Measurements from ENCODE around the gene PDE1C.

The PDE1C gene

DNA sequence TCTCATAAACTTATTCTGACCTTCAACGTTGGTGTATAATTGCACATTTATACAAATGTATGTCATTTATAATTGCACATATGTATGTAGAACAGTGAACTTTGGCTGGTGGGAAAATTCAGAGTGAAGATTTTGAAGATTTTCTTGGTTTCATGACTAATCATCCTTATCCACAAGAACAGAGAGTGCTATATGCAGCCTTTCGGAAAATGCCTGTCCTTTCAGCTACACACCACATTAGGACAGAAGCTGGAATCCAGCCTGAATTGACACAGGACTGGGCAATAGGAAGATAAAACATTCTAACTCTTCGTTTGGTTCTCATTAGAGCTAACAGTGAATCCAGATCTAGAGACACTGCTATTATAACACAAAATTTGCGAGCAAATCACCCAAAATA, 166.2 kb downstream of the PDE1C start:
- H3K27me3 ChIP-seq (replicated peaks in 2 of 5; ENCODE audit: control insufficient read depth in 4 of 5, insufficient read depth in 5 of 5, low read length in 4 of 5) = no peaks in the 10 kb centered on the region
- H3K4me1 ChIP-seq (ENCODE audit: control extremely low read depth in 1 of 4, control insufficient read depth in 4 of 4, insufficient read depth in 4 of 4, low read length in 3 of 4) = no peaks in the 10 kb centered on the region
- no peaks in the 10 kb centered on the region for H3K36me3 ChIP-seq (ENCODE audit: control insufficient read depth in 4 of 4, insufficient read depth in 4 of 4, low read length in 3 of 4)
- no peak overlapping the region for H3K4me3 ChIP-seq (ENCODE audit: control insufficient read depth in 1 of 7, extremely low read depth in 1 of 7, insufficient read depth in 4 of 7, low read depth in 2 of 7, low read length in 6 of 7)
- no peaks in the 10 kb centered on the region for H3K9me3 ChIP-seq (ENCODE audit: control extremely low read depth in 1 of 5, control insufficient read depth in 4 of 5, insufficient read depth in 2 of 5, low read depth in 1 of 5, low read length in 4 of 5)
- 100% methylated on average over 1 of the region's 4 CpGs for WGBS (ENCODE audit: insufficient coverage)
- CTCF ChIA-PET = no interaction called here
- POLR2A ChIA-PET = no interaction called here
- no peak for DNase-seq
- H3K27ac ChIP-seq (ENCODE audit: insufficient read depth in 1 of 2, low read depth in 1 of 2, low read length in 2 of 2, poor library complexity in 1 of 2, severe bottlenecking in 2 of 2) = no peak overlapping the region

DNA sequence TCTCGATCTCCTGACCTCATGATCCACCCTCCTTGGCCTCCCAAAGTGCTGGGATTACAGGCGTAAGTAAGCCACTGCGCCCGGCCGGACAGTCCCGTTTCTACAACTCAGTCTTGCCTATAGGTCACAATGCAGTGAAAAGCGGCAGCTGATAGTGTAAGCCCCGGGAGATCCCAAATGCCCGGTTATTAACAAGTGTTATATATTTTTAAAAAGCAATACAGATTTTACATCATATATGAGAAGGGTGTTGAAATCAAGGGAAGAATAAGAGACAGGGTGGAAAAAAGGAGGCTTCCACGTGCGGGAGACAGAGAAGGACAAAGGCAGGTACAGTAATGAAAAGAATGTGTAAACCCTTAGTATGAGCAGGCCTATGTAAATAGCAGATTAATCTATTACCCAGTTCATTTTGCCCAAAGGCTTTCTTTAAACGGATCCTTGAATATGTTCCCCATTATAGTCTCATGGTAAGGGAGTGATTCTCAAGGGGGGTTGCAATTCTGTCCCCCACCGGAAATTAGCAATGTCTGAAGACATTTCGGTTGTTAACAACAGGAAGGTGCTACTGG, 170.8 kb downstream of the PDE1C start:
- no peak overlapping the region for H3K27ac ChIP-seq (ENCODE audit: insufficient read depth in 1 of 2, low read depth in 1 of 2, low read length in 2 of 2, poor library complexity in 1 of 2, severe bottlenecking in 2 of 2)

DNA sequence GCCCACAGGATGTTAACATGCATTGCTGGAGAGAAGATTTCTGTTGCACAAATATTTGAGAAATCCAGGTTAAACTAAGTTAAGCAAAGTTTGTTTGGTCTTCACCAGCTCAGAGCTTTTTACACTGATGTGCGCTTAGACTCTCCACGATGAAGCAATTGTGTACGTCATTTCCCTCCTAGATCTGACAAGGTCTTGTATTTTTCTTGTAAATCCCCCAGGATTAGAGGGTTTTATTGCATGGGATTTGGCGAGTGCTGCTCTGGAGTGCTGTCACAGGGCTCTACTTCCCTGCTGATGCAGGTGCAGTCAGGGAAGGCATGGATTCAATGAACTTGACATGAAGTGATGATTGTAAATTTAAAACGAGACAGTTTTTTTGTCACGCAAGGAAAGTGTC, 173.3 kb downstream of the PDE1C start:
- Histone ChIP-seq H3K4me3 (ENCODE audit: control insufficient read depth in 1 of 7, extremely low read depth in 1 of 7, insufficient read depth in 4 of 7, low read depth in 2 of 7, low read length in 6 of 7) (no peak overlapping the region), H3K9me3 (ENCODE audit: control extremely low read depth in 1 of 5, control insufficient read depth in 4 of 5, insufficient read depth in 2 of 5, low read depth in 1 of 5, low read length in 4 of 5) (no peaks in the 10 kb centered on the region), H3K27me3 (replicated peaks in 2 of 5; ENCODE audit: control insufficient read depth in 4 of 5, insufficient read depth in 5 of 5, low read length in 4 of 5) (no peaks in the 10 kb centered on the region), H3K27ac (ENCODE audit: insufficient read depth in 1 of 2, low read depth in 1 of 2, low read length in 2 of 2, poor library complexity in 1 of 2, severe bottlenecking in 2 of 2) (no peak overlapping the region), H3K36me3 (ENCODE audit: control insufficient read depth in 4 of 4, insufficient read depth in 4 of 4, low read length in 3 of 4) (no peaks in the 10 kb centered on the region), H3K4me1 (ENCODE audit: control extremely low read depth in 1 of 4, control insufficient read depth in 4 of 4, insufficient read depth in 4 of 4, low read length in 3 of 4) (no peaks in the 10 kb centered on the region)
- POLR2A ChIA-PET = no interaction called here
- 98% methylated on average over 6 of the region's 6 CpGs for WGBS (ENCODE audit: insufficient coverage)
- DNase-seq = no peak
- CTCF ChIA-PET = no interaction called here

More for the DNA sequence above, 170.8 kb downstream of the PDE1C start:
- H3K4me1 ChIP-seq (ENCODE audit: control extremely low read depth in 1 of 4, control insufficient read depth in 4 of 4, insufficient read depth in 4 of 4, low read length in 3 of 4) = no peaks in the 10 kb centered on the region
- no peaks in the 10 kb centered on the region for H3K9me3 ChIP-seq (ENCODE audit: control extremely low read depth in 1 of 5, control insufficient read depth in 4 of 5, insufficient read depth in 2 of 5, low read depth in 1 of 5, low read length in 4 of 5)
- no peaks in the 10 kb centered on the region for H3K27me3 ChIP-seq (replicated peaks in 2 of 5; ENCODE audit: control insufficient read depth in 4 of 5, insufficient read depth in 5 of 5, low read length in 4 of 5)
- DNase-seq = no peak
- ChIA-PET CTCF (no interaction called here), POLR2A (no interaction called here)
- 100% methylated on average over 2 of the region's 14 CpGs for WGBS (ENCODE audit: insufficient coverage)
- H3K36me3 ChIP-seq (ENCODE audit: control insufficient read depth in 4 of 4, insufficient read depth in 4 of 4, low read length in 3 of 4) = no peaks in the 10 kb centered on the region
- H3K4me3 ChIP-seq (ENCODE audit: control insufficient read depth in 1 of 7, extremely low read depth in 1 of 7, insufficient read depth in 4 of 7, low read depth in 2 of 7, low read length in 6 of 7) = no peak overlapping the region

DNA sequence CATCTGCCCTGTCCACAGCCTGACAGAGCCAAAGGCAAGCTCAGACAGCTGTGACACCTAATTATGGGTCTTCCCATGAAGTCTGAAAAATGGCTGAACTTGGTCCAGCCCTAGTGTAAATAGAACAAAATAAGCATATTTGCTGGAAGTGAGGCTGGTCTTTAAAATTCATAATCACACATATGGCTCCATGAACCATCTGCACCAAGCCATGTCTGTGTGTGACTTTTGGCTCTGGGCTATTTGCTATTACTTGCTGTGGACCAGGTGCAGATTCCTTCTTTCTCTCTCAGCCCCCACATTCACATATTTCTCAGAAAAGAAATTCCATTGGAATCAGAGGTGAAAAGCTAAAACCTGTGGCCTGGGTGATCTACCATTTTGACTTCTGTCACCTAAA, 175.9 kb downstream of the PDE1C start:
- ChIA-PET POLR2A (no interaction called here), CTCF (no interaction called here)
- Histone ChIP-seq H3K36me3 (ENCODE audit: control insufficient read depth in 4 of 4, insufficient read depth in 4 of 4, low read length in 3 of 4) (no peaks in the 10 kb centered on the region), H3K9me3 (ENCODE audit: control extremely low read depth in 1 of 5, control insufficient read depth in 4 of 5, insufficient read depth in 2 of 5, low read depth in 1 of 5, low read length in 4 of 5) (no peaks in the 10 kb centered on the region), H3K4me3 (ENCODE audit: control insufficient read depth in 1 of 7, extremely low read depth in 1 of 7, insufficient read depth in 4 of 7, low read depth in 2 of 7, low read length in 6 of 7) (no peak overlapping the region), H3K27ac (ENCODE audit: insufficient read depth in 1 of 2, low read depth in 1 of 2, low read length in 2 of 2, poor library complexity in 1 of 2, severe bottlenecking in 2 of 2) (no peak overlapping the region), H3K27me3 (replicated peaks in 2 of 5; ENCODE audit: control insufficient read depth in 4 of 5, insufficient read depth in 5 of 5, low read length in 4 of 5) (no peaks in the 10 kb centered on the region), H3K4me1 (ENCODE audit: control extremely low read depth in 1 of 4, control insufficient read depth in 4 of 4, insufficient read depth in 4 of 4, low read length in 3 of 4) (peaks cover 0 to 7% (median 2%) of the 10 kb centered on the region in 4 experiments)
- DNase-seq = no peak

DNA sequence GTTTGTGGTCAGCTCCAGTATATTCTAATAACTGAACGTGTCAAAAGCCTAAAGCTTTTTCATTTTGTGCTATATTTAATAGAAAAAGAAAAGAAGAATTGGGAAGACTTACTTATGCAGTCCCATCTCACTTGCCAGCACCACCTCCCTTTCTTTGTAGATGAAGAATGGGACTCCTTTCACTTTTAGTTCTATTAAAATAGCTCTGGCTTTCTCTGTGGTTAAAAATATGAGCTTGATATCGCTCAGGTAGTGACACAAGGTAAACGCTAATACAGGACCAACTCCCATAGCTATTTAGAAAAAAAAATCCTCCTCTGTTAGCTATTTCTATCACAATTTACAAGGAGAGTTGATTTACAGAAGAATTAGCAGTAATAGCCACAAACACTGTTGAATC, 176.8 kb downstream of the PDE1C start:
- H3K36me3 ChIP-seq (ENCODE audit: control insufficient read depth in 4 of 4, insufficient read depth in 4 of 4, low read length in 3 of 4) = no peaks in the 10 kb centered on the region
- ChIA-PET POLR2A (no interaction called here), CTCF (no interaction called here)
- H3K27me3 ChIP-seq (replicated peaks in 2 of 5; ENCODE audit: control insufficient read depth in 4 of 5, insufficient read depth in 5 of 5, low read length in 4 of 5) = no peaks in the 10 kb centered on the region
- no peaks in the 10 kb centered on the region for H3K9me3 ChIP-seq (ENCODE audit: control extremely low read depth in 1 of 5, control insufficient read depth in 4 of 5, insufficient read depth in 2 of 5, low read depth in 1 of 5, low read length in 4 of 5)
- no peak overlapping the region for H3K4me3 ChIP-seq (ENCODE audit: control insufficient read depth in 1 of 7, extremely low read depth in 1 of 7, insufficient read depth in 4 of 7, low read depth in 2 of 7, low read length in 6 of 7)
- no peak overlapping the region for H3K27ac ChIP-seq (ENCODE audit: insufficient read depth in 1 of 2, low read depth in 1 of 2, low read length in 2 of 2, poor library complexity in 1 of 2, severe bottlenecking in 2 of 2)
- whole genome bisulfite sequencing (ENCODE audit: insufficient coverage) = no CpG with 5 or more reads among the region's 3 CpGs
- DNase-seq = no peak
- peaks cover 0 to 7% (median 2%) of the 10 kb centered on the region in 4 experiments for H3K4me1 ChIP-seq (ENCODE audit: control extremely low read depth in 1 of 4, control insufficient read depth in 4 of 4, insufficient read depth in 4 of 4, low read length in 3 of 4)

DNA sequence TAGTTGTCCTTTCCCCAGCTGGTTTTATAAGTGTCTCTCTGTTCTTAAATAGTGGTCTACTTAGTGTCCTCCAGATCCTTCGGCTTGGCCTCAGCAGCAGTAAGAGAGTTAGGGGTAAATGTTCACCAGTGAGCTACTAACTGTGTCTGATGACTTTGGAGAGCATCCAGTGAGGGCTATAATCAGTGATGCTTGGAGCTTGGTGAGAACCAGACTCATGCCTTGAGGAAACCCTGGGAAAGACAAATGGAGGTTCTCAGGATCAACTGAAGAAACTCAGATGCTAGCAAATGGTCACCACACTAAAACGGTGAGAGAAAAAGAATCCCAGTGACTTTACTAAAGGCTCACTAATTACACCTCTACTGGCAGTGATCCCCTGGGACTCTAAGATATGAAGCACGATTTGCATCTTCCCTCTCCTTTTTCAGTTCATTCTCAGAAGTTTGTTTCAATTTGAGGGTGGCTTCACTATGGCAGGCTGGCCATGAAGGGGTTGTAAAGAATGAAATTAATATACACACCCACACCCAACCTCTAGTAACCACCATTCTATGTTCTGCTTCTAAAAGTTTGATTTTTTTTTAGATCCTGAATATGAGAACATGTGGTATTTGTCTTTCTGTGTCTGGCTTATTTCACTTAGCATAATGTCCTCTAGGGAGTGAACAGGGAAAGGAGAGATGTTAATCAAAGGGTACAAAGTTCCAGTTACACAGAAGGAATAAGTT, 177.9 kb downstream of the PDE1C start:
- Histone ChIP-seq H3K4me1 (ENCODE audit: control extremely low read depth in 1 of 4, control insufficient read depth in 4 of 4, insufficient read depth in 4 of 4, low read length in 3 of 4) (peaks cover 0 to 7% (median 2%) of the 10 kb centered on the region in 4 experiments), H3K4me3 (ENCODE audit: control insufficient read depth in 1 of 7, extremely low read depth in 1 of 7, insufficient read depth in 4 of 7, low read depth in 2 of 7, low read length in 6 of 7) (no peak overlapping the region), H3K27ac (ENCODE audit: insufficient read depth in 1 of 2, low read depth in 1 of 2, low read length in 2 of 2, poor library complexity in 1 of 2, severe bottlenecking in 2 of 2) (no peak overlapping the region), H3K9me3 (ENCODE audit: control extremely low read depth in 1 of 5, control insufficient read depth in 4 of 5, insufficient read depth in 2 of 5, low read depth in 1 of 5, low read length in 4 of 5) (no peaks in the 10 kb centered on the region), H3K27me3 (replicated peaks in 2 of 5; ENCODE audit: control insufficient read depth in 4 of 5, insufficient read depth in 5 of 5, low read length in 4 of 5) (no peaks in the 10 kb centered on the region), H3K36me3 (ENCODE audit: control insufficient read depth in 4 of 4, insufficient read depth in 4 of 4, low read length in 3 of 4) (no peaks in the 10 kb centered on the region)
- WGBS (ENCODE audit: insufficient coverage) = 83% methylated on average over 2 of the region's 3 CpGs
- ChIA-PET POLR2A (no interaction called here), CTCF (no interaction called here)
- no peak for DNase-seq

DNA sequence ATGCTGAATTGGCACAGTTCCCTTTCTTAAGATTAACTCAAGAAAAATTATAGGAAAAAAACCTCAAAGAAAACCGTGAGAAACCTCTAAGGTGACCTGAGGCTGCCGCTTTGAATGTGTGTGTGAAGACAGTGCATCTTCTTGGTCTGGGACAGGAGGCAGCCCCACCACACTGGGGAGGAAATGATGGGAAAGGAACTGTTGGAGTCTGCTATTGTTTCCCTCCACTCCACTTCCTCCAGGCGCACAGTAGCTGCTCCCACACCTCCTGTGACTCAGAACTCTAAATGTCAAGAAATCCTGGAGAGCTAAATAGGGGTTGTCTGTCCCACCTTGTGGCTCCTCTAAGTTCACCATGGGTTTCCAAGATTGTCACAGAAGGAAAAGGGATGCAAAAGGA, 179.4 kb downstream of the PDE1C start:
- POLR2A ChIA-PET = no interaction called here
- no peaks in the 10 kb centered on the region for H3K27me3 ChIP-seq (replicated peaks in 2 of 5; ENCODE audit: control insufficient read depth in 4 of 5, insufficient read depth in 5 of 5, low read length in 4 of 5)
- peak in 1 of 3 donors; percentile 3 for DNase-seq
- no peak overlapping the region for H3K4me3 ChIP-seq (ENCODE audit: control insufficient read depth in 1 of 7, extremely low read depth in 1 of 7, insufficient read depth in 4 of 7, low read depth in 2 of 7, low read length in 6 of 7)
- WGBS (ENCODE audit: insufficient coverage) = 100% methylated on average over 2 of the region's 3 CpGs
- CTCF ChIA-PET = no interaction called here
- no peaks in the 10 kb centered on the region for H3K36me3 ChIP-seq (ENCODE audit: control insufficient read depth in 4 of 4, insufficient read depth in 4 of 4, low read length in 3 of 4)
- H3K27ac ChIP-seq (ENCODE audit: insufficient read depth in 1 of 2, low read depth in 1 of 2, low read length in 2 of 2, poor library complexity in 1 of 2, severe bottlenecking in 2 of 2) = no peak overlapping the region
- H3K9me3 ChIP-seq (ENCODE audit: control extremely low read depth in 1 of 5, control insufficient read depth in 4 of 5, insufficient read depth in 2 of 5, low read depth in 1 of 5, low read length in 4 of 5) = peaks cover 0 to 4% (median 3%) of the 10 kb centered on the region in 5 experiments
- H3K4me1 ChIP-seq (ENCODE audit: control extremely low read depth in 1 of 4, control insufficient read depth in 4 of 4, insufficient read depth in 4 of 4, low read length in 3 of 4) = peaks cover 0 to 7% (median 2%) of the 10 kb centered on the region in 4 experiments
